ENCODE data around the gene ACVRL1.
"Not testable (repeated sequence)": the region's sequence is repeated elsewhere in the genome, so short reads cannot be mapped to it uniquely, and the experiment has no call there.

ACVRL1 gene

DNA sequence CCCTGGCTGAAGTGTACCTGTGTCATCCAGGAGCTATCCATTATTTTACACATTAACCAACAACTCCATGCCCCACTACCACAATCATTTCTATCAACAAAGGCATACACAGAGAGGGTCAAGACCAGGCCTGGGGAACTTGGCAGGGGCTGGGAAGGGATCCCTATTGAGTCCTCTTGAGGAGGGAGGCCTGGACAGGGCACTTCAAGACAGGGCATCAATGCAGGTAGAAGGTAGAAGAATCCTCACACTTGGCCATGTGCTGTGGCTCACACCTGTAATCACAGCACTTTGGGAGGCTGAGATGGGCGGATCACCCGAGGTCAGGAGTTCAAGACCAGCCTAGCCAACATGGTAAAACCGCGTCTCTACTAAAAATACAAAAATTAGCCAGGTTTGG lies 32.8 kb upstream of the ACVRL1 start:
- DNase-seq (ENCODE audit: low spot score) = no peak

DNA sequence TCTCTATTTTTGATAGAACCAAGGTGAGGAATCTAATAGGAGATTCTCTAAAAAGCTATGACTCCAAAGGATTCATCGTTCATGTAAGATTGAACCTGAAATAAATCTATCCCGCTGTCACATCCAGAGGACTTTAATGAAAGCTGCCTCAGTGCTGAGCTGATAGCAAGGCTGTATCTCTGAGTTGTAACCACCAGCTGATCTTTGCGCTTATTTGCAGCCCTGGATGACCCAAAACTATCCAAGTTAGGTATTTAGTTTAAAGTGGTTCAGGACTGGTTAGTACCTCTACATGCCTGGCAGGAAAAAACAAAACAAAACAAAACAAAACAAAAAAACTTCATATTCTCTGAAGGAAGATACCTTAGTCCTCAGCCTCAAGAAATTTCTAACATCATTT lies 28.2 kb upstream of the ACVRL1 start:
- no peak for DNase-seq (ENCODE audit: low spot score)

DNA sequence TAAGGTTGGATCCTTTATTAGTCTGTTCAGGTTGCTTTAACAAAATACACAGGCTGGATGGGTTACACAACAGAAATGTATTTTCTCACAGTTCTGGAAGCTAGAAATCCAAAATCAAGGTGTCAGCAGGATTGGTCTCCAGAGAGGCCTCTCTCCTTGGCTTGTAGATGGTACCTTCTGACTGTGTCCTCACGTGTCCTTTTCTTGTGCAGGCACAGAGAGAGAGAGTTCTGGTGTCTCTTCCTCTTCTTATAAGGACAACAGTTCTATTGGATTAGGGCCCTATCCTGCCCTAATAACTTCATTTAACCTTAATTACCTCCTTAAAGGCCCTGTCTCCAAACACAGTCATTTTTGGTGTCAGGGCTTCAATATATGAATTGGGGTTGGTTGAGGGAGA lies 24.0 kb upstream of the ACVRL1 start:
- no peak for DNase-seq (ENCODE audit: low spot score)

DNA sequence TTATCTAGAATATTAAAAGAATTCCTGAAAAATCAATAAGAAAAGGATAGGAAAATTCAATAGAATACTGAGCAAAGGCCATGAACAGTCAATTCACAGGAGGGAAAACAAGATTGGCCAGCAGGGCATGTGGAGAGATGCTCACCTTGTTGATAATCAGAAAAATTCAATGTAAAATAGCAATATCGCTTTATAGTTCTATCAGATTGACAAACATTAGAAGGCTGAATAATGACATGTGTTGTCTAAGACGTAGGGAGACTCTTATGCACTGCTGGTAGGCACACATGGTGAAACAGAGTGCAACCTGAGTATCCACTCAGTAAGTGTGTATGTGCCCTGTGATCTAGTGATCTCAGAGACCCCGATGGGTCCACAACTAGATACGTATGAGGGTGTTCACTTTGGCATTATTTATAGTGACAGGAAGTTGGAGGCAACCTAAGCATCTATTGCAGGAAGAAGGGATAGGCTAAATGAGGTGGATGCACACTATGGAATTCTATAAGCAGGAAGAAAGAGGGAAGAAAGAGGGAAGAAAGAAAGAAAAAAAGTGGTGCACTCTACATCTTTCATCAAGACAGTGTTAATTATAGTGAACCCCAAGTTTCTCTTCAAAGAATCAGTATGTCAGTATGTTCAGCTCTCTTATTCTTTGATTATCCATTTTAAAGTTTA lies 23.2 kb upstream of the ACVRL1 start:
- no peak for DNase-seq (ENCODE audit: low spot score)

DNA sequence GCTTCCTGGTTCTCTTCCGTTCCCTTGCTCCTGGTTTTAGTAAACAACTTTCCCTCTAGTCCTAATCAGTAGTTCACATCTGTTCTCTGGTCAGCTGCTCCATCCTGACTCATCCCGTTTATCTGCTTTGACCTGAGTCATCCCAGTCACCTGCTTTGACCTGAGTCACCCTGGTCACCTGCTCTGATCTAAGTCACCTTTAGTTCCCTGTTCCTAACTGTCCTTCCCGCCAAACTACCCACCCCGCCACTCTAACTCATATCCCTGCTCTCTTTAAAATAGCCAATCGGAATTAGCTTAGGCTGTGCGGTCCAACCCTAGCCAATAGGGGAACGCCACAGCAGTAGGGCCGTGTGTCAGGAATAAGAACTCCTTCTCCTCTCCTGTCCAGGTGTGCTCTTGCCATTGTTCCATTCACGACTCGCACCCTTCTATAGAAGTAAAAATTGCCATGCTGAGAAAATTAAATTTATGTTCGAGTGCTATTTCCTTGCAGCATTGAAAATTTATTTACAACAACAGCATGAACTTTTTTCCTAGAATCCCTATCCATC lies 22.6 kb upstream of the ACVRL1 start:
- no peak for DNase-seq (ENCODE audit: low spot score)

DNA sequence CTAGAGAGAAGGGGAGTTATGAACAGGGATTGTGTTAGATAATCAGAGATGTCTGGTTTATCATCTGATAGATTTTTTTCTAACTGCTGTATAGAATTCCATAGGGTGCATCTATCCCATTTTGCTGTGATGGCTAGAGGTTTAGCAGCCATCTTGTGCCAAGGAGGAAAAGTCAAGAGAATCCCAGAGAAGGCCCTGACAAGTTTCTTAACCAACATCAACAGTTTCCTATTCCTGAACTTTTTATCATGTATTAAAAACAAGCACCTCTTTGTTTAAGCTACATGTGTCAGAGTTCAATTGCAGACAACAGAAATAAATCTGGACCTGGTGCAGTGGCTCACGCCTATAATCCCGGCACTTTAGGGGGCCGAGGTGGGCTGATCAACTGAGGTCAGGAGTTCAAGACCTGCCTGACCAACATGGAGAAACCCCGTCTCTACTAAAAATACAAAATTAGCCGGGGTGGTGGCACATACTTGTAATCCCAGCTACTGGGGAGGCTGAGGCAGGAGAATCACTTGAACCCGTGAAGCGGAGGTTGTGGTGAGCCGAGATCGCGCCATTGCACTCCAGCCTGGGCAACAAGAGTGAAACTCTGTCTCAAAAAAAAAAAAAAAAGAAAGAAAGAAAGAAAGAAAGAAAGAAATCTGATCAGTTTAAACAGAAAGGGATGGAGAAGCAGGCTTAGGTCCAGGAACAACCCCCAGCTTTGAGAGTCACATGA lies 21.8 kb upstream of the ACVRL1 start:
- not testable (repeated sequence) for DNase-seq (ENCODE audit: low spot score)

- DNase-seq (ENCODE audit: low spot score) = peak; percentile 94
Measured at GRCh38 chr12:51886021-51886710, 21.1 kb upstream of the ACVRL1 start.

- DNase-seq (ENCODE audit: low spot score) = no peak
Measured at GRCh38 chr12:51887476-51888315, 19.6 kb upstream of the ACVRL1 start, which contains the start of gene ANKRD33. Gene ANKRD33, plus strand, starts transcription at chr12:51888103. Its CDS starts 84 bp downstream, at chr12:51888187.

DNA sequence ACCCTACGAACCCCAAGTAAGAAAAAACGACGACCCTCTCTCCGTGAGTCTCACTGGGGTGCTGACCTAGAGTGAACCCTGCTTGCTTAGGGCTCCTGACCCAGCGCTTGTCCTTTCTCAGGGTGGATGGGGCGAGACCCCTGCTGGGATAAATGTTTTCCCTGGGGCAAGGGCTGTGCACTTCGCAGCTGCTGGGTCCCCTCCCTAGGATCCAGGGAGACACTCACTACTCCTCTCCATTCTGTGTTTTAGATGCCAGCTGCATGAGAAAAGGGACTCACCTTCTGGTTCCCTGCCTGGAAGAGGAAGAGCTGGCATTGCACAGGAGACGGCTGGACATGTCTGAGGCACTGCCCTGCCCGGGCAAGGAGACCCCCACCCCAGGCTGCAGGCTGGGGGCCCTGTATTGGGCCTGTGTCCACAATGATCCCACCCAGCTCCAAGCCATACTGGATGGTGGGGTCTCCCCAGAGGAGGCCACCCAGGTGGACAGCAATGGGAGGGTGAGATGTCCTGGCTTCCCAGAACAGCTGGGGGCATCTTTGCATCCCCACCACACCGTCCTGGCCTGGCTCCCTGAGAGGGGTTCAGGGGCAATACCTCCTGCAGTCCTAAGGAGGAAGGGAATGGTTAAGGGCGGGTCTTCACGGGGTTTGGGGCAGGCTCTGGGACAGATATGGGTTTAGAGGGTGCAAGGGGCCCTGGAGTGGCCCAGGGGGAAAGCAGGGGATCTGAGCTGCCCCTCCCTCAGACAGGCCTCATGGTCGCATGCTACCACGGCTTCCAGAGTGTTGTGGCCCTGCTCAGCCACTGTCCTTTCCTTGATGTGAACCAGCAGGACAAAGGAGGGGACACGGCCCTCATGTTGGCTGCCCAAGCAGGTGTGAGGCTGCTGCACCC lies 18.7 kb upstream of the ACVRL1 start:
- no peak for DNase-seq (ENCODE audit: low spot score)

- no peak for DNase-seq (ENCODE audit: low spot score)
Measured at GRCh38 chr12:51889216-51890132, 17.8 kb upstream of the ACVRL1 start.

- no peak for DNase-seq (ENCODE audit: low spot score)
Measured at GRCh38 chr12:51890133-51890464, 17.2 kb upstream of the ACVRL1 start.

- no peak for DNase-seq (ENCODE audit: low spot score)
Measured at GRCh38 chr12:51890511-51891171, 16.7 kb upstream of the ACVRL1 start.

DNA sequence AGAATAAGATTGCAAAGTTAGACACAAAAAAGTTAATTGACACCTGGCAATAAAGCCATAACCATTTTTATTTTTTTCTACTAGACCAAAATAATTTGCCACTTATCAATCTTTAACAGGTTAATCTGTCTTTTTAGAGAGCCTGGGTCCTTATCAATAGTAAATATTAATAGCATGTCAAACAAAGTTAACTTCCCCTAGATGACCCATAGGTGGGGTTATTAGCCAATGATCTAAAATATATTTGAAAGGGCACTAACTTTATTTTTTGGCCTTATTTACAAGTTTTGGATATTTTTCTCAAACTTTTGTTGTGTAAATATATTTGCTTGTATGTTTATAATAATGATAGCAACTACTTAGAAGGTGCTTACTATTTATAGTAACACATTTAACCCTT lies 15.5 kb upstream of the ACVRL1 start:
- DNase-seq (ENCODE audit: low spot score) = peak; percentile 57

- DNase-seq (ENCODE audit: low spot score) = no peak
Measured at GRCh38 chr12:51893786-51894185, 13.5 kb upstream of the ACVRL1 start.

- DNase-seq (ENCODE audit: low spot score) = no peak
Measured at GRCh38 chr12:51895378-51896135, 11.7 kb upstream of the ACVRL1 start.

DNA sequence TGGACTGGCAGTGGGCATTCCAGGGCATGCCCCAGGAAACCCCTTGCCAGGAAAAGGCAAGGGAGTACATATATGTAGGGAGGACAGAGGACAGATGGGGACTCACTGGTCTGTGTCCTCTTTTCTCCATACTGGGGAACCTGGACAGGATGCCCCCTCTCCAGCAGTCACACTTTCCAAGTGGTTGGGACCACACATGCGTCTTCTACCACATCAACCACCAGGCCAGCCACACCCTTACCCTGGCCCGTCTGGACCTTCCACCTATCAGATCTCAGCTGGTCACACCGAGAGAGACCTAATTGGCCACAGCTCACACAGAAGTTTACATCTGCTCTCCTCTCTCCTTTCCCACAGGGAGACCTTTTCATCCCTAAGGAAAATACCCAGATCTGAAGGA lies 11.1 kb upstream of the ACVRL1 start:
- no peak for DNase-seq (ENCODE audit: low spot score)

DNA sequence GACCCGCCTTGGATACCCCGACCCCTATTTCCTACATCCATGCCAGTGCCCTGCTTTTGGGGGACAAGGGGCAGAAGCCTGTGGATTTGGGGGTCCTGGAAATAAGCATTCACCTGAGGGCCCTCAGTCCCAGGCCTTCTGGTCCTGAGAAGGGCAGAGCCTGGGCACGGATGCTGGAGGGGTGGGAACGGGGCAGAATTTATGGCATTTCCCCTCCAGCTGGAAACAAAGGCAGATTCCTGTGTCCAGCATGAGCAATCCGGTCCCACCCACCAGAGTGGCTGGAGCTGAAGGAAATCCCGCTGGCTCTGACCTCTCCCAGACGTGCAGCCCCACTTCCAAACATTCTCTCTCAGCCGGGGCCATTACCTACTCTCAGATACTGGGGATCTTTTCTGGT lies 10.1 kb upstream of the ACVRL1 start:
- DNase-seq (ENCODE audit: low spot score) = peak; percentile 79

DNA sequence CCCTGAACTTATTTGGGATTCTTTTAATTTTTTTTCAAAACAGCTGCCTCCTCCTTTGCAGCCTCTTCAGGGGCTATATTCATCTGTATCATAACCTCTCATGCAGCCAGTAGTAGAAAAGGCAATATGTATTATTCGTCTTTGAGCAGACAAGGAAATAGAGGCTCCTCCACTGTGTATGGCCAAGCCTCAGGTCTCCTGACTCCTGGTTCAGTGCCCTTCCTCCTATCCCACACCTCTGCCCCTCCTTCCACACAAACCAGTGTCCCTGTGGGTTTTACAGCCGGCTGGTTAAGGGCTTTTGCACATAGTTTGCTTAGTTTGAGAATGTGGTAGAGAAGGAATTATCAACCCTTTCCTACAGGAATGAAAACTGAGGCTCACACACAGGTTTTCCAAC lies 8.8 kb upstream of the ACVRL1 start:
- no peak for DNase-seq (ENCODE audit: low spot score)

DNA sequence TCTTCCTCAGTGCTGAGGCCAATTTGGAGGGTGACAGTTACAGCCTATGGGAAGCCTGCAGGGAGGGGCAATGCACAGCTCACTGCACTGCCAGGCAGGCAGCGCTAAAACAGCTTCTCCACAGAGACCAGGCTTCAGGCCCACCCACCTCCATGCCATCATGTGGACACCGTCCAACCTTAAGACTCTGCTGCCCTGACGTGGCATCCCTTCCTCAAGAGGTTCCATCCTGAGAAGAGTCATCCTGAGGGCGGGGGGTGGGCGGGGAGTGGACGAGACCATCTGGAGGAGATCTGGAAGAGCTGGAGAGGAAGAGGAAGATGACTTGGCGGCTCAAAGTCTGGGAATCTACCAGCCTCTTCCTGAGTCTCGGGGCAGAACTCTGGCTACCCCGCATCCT lies 8.4 kb upstream of the ACVRL1 start:
- peak; percentile 78 for DNase-seq (ENCODE audit: low spot score)

Data from GM03348 (cell line).